ENCODE results near the gene STUM.
"Not testable (repeated sequence)": the region's sequence is repeated elsewhere in the genome, so short reads cannot be mapped to it uniquely, and the experiment has no call there.

STUM gene

DNA sequence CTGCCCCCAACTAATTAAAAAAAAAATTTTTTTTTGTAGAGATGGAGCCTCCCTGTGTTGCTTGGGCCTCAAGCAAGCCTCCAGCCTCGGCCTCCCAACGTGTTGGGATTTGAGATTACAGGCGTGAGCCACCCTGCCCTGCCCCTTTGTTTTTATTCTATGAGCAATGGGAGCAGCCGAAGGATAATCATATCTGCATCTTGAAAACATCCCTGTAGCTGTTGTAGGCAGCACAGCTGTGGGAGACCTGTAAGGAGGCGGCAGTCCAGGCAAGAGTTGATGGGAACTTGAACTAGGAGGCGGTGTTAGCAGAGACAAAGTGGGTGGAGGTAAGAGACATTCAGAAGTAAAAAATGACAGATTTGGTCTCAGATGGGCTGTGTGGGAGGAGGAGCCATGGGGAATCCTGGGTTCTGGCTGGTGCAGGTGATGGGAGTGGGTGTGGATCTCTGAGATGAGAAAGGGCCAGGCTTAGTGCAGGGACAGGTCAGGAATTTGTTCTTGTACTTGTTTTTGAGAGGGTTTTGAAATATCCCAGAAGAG lies 31.3 kb downstream of the STUM start:
- in situ Hi-C loops (cut with MboI; ENCODE audit: low sequenced_read_pairs): no loop called here

DNA sequence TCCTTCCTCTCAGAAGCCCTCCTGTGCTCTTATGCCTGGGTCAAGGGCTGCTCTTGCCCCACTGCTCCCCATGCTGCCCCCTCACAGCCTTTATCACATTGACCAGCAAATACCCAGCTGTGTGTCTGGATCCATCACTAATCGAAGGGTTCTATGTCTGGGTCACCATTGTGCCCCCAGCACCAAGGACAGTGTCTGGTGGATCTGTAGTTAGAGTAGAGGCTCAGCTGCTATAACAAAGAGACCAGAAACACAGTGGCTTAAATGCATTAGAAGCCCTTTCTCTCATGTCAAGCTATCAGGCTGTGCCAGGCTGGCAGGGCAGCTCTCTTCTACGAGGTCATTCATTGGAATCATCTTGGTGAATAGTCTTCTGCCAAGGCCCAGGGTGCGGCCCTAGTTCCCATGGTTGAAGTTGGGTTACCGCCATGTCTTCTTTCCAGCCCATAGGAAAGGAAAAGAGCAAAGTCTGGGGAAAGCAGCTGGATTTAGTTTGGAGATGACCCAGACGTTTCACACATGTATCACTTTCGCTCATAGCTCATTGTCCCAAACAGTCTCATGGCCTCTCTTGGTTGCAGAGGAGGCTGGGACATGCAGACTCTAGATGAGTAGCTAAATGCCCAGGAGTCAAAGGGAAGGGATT lies 32.2 kb downstream of the STUM start:
- in situ Hi-C loops (cut with MboI; ENCODE audit: low sequenced_read_pairs): no loop called here

DNA sequence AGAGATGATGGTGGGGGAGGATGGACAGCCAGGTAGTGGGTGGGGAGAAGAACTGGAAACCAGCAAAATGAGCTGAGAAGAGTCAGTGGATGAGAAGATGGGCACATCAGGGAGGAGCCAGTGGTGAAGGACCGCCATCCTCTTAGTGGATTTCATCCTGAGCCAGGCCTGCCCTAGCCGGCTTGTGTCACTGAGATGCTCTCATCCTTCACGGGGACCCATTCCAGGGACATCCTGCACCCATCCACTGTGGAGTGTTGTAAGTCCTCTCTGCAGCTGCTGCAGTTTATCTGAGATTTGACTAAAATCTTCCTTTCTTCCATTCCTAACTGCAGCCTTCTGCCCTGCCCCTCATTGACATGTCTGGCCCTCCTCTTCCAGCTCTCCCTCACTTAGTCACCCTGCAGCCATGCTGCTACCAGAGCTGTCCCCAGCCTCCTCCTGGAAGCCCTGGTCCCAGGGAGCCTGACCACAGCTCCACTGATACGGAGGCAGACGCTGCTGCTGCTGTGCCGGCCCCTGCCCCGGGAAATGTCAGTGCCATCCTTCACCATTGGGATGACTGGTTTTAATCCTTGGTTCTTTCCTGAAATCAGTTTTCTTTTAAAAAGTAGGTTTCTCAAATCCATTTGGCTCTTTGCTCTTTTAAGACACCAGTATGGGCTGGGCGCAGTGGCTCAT lies 33.2 kb downstream of the STUM start:
- in situ Hi-C loops (cut with MboI; ENCODE audit: low sequenced_read_pairs): no loop called here

DNA sequence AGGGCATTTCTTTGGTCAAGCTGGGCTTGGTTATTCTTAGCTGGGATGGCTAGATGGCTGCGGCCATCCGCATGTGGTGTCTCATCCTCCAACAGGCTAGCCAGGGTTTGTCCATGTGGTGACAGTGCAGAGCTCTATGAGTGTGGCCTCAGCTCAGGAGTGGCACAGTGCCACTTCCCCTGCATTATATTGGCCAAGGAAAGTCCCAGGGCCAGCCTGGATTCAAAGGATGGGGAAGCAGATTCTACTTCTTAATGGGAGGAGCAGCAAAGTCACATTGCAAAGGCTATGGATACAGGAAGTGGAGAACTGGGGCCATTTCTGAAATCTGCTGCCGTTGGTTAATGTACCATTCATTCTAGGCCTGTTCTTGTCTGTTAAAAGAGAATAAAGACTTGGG lies 34.4 kb downstream of the STUM start:
- in situ Hi-C loops (cut with MboI; ENCODE audit: low sequenced_read_pairs): no loop called here

DNA sequence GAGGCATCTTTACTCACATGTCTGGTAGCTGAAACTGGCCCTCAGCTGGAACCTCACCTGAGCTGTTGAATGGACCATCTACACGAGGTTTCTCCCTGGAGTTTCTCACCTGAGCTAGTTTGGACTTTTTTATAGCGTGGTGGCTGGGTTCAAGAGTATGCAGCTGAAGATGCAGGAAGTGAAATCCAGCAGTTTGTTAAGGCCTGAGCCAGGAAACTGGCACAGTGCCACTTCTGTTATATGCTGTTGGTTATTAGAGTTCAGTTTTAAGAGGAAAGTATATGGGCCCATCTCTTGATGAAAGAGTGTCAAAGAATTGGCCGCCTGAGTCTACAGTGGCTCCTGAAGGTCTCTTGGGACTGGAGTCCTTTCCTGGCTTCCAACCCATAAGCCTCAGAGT lies 35.6 kb downstream of the STUM start:
- in situ Hi-C loops (cut with MboI; ENCODE audit: low sequenced_read_pairs): no loop called here

DNA sequence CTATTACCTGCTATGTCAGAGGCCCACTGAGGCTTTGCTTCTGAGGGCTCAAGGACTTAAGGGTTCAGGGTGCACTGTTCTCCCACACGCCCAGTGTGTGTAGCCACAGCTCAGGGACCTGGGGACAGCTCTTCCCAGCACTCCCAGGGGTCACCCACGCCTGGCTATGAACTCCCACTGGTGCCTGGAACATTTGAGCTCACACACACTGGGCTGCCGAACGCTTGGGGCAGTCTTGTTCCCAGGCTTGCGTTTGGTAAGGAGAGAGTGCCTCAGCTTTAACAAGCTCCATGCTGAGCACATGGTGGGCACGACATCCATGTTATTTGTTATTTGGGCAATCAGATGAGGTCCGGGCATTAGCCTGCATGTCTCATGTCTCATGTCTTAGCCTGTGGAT lies 37.6 kb downstream of the STUM start:
- in situ Hi-C loops (cut with MboI; ENCODE audit: low sequenced_read_pairs): no loop called here

DNA sequence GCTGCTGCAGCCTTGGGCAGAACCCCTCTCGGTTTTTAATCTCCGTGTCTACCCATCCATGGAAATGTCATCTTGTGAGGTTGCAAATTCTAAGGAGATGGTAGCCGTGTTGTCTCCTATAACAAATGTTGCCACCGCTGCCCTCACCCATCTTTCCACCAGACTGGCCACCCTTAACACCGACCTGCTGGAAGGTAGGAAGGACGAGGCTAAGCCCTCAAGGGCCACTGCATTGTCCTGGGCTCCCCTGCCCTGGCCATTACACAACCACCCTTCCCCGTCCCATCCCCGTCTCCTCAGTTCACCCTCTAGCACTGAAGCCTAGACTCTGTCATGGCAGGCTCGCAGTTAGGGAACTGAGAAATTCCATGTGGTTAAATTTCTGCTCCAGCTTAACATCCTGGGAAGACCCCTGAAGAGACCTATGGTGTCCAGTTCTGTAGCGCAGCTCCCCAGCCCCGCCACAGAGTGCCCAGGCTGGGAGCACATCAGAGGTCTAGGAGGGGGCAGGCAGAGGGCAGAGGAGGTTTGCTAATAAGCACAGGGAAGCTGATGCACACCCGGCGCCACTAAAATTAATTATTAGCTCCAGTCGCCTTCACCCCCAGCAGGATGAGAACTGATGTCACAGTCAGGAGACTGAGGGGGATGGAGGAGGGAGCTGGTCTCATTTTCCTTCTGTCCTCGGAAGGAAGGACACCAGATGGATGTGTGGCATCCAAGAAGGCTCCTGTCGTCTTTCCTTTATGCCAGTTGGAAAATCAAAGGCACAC lies 38.3 kb downstream of the STUM start:
- in situ Hi-C loops (cut with MboI; ENCODE audit: low sequenced_read_pairs): no loop called here

DNA sequence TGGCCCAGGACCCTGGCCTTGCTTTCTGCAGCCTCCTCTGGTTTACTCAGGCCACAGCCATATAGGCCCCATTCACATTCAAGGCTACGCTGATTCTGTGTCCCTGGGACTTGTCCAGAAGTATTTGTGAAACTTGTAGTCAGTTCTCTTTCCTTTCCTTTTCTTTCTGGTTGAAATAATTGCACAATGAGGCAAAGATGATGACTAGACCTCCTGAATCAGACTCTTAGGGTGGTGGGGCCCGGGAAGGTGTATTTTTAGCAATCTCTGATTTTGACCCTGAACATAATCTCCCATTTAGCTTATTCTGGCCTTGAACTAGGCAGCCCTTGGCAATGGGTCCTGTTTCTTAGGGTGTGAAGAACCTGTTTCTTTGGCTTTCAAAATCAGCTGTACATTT lies 39.9 kb downstream of the STUM start:
- in situ Hi-C loops (cut with MboI; ENCODE audit: low sequenced_read_pairs): no loop called here

DNA sequence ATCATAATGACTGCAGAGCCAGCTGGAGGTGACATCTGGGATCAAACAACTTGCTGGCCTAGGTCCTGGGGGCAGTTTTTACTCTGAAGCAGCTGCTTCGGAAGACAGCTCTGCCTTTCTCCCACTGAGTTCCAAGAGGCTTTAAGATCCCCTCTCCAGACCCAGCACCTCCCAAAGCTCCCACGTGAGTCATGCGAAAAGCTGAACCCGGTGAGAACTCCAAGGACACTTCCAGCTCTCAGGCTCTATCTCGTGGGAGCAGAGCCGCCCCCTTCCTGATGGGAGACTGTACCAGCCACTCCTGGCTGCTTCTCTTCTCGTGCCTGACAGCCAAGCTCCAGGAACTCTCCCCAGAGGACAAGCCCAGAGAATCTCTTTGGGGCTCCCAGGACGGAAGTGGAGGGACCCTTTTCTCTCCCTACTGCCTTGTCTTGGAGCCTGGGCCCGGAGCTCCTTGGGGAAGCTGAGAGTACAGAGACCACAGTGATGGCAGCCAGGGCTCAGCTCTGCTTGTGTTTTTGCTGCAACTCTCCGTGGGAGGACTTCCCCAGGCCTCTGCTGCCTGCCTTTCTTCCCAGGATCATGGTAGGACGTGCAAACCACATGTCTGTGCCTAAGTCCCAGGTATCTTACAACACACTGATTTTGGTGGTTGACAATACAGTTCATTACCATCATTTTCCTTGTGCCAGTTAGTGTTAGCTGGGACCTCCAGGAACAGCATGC lies 40.6 kb downstream of the STUM start:
- in situ Hi-C loops (cut with MboI; ENCODE audit: low sequenced_read_pairs): no loop called here

DNA sequence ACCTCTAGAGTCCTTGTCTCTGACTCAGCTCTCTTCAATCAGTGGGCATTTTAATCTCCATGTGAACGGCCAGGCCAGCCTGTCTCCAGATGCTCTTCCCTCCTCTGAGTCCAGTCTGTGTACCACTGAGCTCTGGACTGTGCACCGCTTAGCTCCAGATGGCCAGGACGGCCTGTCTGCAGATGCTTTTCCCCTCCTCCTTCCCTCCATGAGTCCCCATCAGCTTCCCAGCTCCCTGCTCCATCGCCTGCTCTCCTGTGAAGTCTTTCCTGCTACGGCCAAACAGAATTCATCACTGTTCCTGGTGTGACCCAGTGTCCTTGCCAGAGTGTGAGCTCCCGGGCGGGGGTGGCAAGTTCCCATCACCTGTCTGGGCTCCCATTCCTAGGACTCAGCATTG lies 42.0 kb downstream of the STUM start:
- in situ Hi-C loops (cut with MboI; ENCODE audit: low sequenced_read_pairs): no loop called here

DNA sequence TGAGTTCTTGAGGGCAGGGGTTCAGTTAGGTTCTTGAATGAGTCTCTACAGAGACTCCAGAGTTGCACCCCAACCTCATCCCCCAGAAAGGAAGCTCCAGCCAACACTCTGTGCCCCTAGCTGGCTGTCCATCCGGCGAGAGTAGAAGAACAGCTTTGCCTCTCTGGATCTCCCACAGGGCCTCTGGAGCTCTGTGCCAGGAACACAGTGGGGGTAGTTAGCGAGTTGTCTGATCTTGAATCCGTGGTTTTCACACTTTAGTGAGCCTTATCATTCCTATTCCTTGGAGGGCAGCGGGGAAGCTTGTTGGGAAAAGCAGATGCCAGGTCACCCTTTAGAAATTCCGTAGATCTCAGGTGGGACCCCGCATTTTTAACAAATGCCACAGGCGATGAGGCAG lies 45.0 kb downstream of the STUM start:
- in situ Hi-C loops (cut with MboI; ENCODE audit: low sequenced_read_pairs): no loop called here

DNA sequence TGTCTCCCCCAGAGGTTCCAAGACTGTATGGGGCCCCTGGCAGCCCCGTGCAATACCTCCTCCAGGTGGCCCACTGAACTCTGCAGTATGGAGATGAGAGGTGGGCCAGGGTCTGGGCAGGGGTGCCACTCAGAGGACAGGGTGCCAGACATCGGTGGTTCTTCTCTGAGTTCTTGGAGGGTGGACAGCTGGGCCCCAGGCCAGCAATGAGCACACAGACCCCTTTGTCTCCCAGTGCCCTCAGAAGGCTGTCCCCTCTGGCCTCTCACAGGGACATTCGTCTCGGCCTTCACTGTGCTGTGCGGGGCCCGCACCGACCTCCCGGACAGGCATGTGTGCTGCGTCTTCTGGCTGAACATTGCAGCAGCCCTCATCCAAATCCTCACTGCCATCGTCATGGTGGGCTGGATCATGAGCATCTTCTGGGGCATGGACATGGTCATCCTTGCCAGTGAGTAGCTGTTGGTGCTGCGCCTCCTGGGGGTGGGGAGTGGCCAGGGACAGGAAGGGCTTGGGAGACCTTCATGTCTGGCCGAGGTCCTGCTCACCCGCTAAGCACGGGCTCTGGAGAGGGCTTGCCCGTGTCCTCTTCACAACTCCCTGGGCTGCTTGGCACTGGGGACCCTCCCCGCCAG lies 48.1 kb downstream of the STUM start:
- in situ Hi-C loops (cut with MboI; ENCODE audit: low sequenced_read_pairs): no loop called here

DNA sequence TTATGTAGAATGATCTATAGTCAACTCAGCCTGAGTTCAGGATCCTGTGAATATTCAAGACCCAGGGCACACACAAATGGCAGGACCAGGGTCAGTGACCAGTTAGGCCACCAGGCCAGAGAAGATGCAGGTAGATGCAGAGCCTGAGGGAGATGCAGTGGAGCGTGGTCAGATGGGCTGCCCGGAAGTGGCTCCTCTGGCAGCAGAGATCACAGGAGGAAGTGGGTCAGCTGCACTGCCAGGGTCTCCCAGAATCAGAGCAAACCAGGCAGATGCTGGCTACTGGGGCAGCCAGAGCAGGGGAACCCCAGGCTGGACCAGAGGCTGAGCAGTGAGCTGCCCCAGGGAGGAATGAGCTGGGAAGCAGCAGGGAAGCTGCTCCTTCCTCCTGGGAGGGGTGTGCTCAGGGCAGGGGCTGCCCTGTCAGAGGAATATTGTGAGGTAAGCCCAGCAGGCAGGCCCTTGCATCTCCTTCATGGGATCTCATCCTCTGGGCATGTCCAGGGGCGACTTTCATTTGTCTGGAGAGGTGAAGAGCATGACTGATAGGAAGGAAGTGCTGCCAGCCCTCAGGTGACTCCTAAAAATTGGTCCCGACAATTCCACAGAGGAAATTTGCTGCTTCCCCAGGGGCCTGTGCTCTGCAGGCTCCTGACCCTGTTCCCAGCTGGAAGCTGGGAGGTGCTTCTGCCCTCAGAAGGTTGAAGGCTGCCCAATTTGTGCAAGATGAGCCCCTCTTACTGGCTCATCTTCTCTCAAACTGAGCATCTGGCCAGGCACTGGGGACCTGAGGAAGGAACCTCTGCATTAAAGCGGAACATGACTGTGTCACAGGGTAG lies 49.3 kb downstream of the STUM start:
- in situ Hi-C loops (cut with MboI; ENCODE audit: low sequenced_read_pairs): no loop called here

DNA sequence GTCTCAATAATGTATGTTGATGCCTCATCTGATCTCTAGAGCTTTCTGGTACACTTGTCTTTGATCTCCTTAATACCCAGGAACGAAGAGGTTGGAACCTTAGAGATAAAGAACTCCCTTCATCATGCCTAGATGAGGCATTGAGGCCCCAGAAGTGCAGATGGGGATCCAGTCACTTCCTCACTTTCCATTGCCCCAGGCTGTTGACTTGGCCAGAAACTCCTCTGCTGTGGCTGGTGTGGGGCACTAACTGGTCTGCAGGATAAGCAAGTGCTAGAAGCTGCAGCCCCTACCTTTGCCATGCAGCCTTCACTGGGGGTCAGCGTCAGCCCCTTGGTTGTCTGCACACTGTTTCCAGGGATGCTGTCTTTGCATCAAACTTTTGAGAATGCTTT lies 49.9 kb downstream of the STUM start:
- in situ Hi-C loops (cut with MboI; ENCODE audit: low sequenced_read_pairs): no loop called here

DNA sequence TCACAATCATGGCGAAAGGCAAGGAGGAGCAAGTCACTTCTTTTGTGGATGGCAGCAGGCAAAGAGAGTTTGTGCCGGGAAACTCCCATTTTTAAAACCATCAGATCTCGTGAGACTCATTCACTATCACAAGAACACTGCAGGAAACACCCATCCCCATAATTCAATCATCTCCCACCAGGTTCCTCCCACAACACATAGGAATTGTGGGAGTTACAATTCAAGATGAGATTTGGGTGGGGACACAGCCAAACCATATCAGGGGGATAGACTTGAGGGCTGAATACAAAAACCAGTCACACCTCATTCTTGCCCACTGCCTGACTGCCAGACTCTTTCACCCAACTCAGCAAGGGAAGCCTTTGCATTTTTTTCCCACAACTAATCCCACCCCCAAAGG lies 50.4 kb downstream of the STUM start:
- in situ Hi-C loops (cut with MboI; ENCODE audit: low sequenced_read_pairs): not testable (repeated sequence)

DNA sequence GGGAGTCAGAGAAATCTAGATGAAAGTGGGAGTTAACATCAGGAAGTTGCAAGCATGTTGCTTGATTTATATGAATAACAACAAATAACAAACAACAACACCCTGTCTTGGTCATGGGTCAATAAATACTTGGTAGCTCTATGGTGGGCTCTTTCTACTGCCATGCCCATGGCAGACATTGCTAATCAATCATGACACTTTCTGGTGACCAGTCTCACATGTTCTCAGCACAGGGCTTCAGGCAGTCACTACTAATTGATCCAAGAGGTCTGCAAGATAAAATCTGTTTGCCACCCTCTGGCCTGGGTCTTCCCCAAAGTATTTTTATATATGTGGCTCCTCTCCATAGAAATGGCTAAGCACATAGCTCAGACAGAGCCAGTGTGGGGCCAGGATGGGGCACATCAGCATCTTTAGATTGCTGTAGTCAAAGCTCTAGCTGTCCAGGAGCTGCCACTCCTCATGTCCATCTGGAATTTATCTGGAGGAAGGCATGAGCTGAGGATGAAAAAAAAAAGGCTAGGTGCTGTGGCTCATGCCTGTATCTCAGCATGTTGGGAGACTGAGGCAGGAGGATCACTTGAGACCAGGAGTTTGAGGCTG lies 51.2 kb downstream of the STUM start:
- in situ Hi-C loops (cut with MboI; ENCODE audit: low sequenced_read_pairs): no loop called here

DNA sequence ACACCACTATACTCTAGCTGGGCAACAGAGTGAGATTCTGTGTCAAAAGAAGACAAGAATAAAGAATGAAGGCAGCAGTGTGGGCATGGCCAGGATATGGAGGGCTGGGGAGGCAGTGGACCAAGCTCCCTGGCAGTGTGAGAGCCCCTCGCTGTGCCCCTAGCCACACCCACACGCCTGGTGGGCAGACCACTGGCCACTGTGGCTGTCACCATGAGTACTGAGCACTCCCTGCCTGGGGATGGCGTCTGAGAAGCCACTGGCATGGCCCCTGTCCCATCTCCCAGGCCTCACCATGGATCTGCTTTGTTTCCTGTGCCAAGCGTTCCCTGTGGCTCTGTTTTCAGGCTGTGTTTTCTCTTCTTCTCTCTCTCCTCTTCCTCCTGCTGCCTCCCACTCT lies 51.7 kb downstream of the STUM start:
- in situ Hi-C loops (cut with MboI; ENCODE audit: low sequenced_read_pairs): no loop called here

DNA sequence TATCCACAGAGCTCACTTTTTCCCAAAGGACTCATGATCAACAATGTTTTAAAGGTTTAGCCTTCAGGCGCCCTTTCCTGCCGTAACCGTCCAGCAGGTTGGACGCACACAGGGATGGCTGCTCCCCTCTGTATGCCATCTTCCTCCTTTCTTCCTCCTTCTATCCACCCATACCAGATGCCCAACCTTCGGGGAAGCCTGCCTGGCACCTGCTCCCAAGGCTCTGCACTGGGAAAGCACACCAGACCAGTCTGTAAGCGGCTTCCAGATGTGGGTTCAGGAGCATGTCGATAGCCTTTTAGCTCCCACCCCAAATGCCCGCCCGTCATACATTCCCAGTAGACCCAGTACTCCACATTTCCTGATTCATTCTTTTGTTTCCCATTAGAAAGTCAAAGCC lies 52.9 kb downstream of the STUM start:
- in situ Hi-C loops (cut with MboI; ENCODE audit: low sequenced_read_pairs): no loop called here

DNA sequence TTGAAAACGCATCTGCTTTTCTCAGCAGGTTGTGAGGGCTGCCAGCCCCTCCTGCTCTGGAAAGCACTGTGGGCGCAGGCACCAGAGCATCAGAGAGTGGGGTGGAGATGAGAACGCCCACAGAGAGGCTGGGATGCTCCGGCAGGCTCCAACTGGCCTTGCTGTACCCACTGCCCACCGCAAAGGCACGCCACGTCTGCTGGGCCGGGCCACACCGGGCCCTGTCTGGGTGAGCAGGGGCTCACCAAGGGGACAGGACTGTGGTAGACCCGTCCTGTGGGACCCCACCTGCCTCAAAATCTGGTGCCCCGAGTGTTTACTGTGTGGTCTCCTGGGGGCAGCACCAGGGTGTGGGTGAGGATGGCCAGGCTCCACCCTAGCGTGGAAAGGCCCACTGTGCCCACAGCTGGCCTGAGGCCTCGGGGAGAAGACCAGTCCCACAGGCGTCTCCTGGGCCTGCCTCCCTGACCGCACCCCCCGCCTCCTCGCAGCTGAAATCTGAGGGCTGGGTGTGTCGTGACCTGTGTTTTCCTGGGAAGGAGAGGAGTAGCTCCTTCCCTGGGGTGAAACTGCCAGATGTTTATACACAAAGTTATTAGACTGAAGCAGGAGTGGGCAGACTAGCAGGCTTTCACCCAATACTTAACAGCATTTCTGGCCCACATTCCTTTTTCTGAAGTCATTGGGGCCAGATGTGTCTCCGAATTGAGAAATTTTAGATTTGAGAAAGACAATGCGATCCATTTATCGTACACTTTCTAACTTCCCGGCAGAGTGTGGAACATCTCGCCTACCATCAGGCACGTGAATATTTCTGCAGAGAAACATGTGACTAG lies 53.8 kb downstream of the STUM start:
- in situ Hi-C loops (cut with MboI; ENCODE audit: low sequenced_read_pairs): no loop called here

All from HL-60/S4 treated with phorbol 12-myristate 13-acetate at 8.2 ng/mL for 4 days and 3 days (cell line).